ENCODE measurements around the gene TENM3. TPM values are rescaled to one million over a fixed set of nuclear protein-coding genes. Genes with fewer than 3 reads are reported as not detected.
A peak's percentile ranks its signal among the peaks of the same experiment; 100 is the strongest.

The TENM3 gene
- total RNA-seq, 4 donors from 2014 or later: 0.69 to 8.2 (median 2.3) TPM

- intact Hi-C loops (cut with DNase I; ENCODE audit: low total_unique reads): no loop called here
- no peak overlapping the region for H3K4me3 ChIP-seq (ENCODE audit: low read depth, poor library complexity, severe bottlenecking)
- 93 to 95% methylated on average over 5 of the region's 5 CpGs for WGBS, 2 donors
- no peak for DNase-seq (ENCODE audit: low spot score in 2 of 2)
- TF ChIP-seq POLR2A (IDR thresholded peaks at IDR 0.05): no peak
- no peak for TF ChIP-seq CTCF (IDR thresholded peaks at IDR 0.05)
Observed at GRCh38 chr4:182754895-182755294, 511.7 kb downstream of the TENM3 start.

GRCh38 chr4:182756161-182756690 lies 513.0 kb downstream of the TENM3 start:
- no peak for DNase-seq (ENCODE audit: low spot score in 2 of 2)
- intact Hi-C loops (cut with DNase I; ENCODE audit: low total_unique reads): no loop called here
- no peak for TF ChIP-seq CTCF (IDR thresholded peaks at IDR 0.05)
- TF ChIP-seq POLR2A (IDR thresholded peaks at IDR 0.05): no peak
- WGBS, 2 donors: 66 to 74% methylated on average over 6 of the region's 6 CpGs
- no peak overlapping the region for H3K4me3 ChIP-seq (ENCODE audit: low read depth, poor library complexity, severe bottlenecking)

- intact Hi-C loops (cut with DNase I; ENCODE audit: low total_unique reads): no loop called here
- DNase-seq (ENCODE audit: low spot score in 2 of 2): no peak
- H3K4me3 ChIP-seq (ENCODE audit: low read depth, poor library complexity, severe bottlenecking): peak overlapping the region; percentile 1
- TF ChIP-seq POLR2A (IDR thresholded peaks at IDR 0.05): no peak
- no peak for TF ChIP-seq CTCF (IDR thresholded peaks at IDR 0.05)
- WGBS, 2 donors: 87 to 92% methylated on average over 12 of the region's 12 CpGs
Observed at GRCh38 chr4:182758273-182758672, 515.1 kb downstream of the TENM3 start.

- WGBS, 2 donors: 91% methylated on average over 6 of the region's 6 CpGs
- intact Hi-C loops (cut with DNase I; ENCODE audit: low total_unique reads): no loop called here
- TF ChIP-seq POLR2A (IDR thresholded peaks at IDR 0.05) (no peak), CTCF (IDR thresholded peaks at IDR 0.05) (no peak)
- DNase-seq (ENCODE audit: low spot score in 2 of 2): no peak
- H3K4me3 ChIP-seq (ENCODE audit: low read depth, poor library complexity, severe bottlenecking): no peak overlapping the region
Observed at GRCh38 chr4:182760551-182761043, 517.4 kb downstream of the TENM3 start.

- DNase-seq (ENCODE audit: low spot score in 2 of 2): no peak
- TF ChIP-seq POLR2A (IDR thresholded peaks at IDR 0.05): no peak
- TF ChIP-seq CTCF (IDR thresholded peaks at IDR 0.05): no peak
- WGBS, 2 donors: 62 to 68% methylated on average over 4 of the region's 4 CpGs
- intact Hi-C loops (cut with DNase I; ENCODE audit: low total_unique reads): no loop called here
- no peak overlapping the region for H3K4me3 ChIP-seq (ENCODE audit: low read depth, poor library complexity, severe bottlenecking)
Observed at GRCh38 chr4:182764137-182764536, 520.9 kb downstream of the TENM3 start.

GRCh38 chr4:182764642-182765041 lies 521.4 kb downstream of the TENM3 start:
- intact Hi-C loops (cut with DNase I; ENCODE audit: low total_unique reads): no loop called here
- 87 to 89% methylated on average over 8 of the region's 8 CpGs for WGBS, 2 donors

More at GRCh38 chr4:182764642-182765041, 521.4 kb downstream of the TENM3 start:
- no peak overlapping the region for H3K4me3 ChIP-seq (ENCODE audit: low read depth, poor library complexity, severe bottlenecking)
- TF ChIP-seq POLR2A (IDR thresholded peaks at IDR 0.05) (no peak), CTCF (IDR thresholded peaks at IDR 0.05) (no peak)
- no peak for DNase-seq (ENCODE audit: low spot score in 2 of 2)

All from lower leg skin (tissue), 4 donors.